Measurements from ENCODE around the gene GZMA. TPM values are rescaled to one million over a fixed set of nuclear protein-coding genes. Genes with fewer than 3 reads are reported as not detected.

Gene GZMA
- total RNA-seq, 2 experiments from 2014 or later = not detected

- TF ChIP-seq, protein P1, sequence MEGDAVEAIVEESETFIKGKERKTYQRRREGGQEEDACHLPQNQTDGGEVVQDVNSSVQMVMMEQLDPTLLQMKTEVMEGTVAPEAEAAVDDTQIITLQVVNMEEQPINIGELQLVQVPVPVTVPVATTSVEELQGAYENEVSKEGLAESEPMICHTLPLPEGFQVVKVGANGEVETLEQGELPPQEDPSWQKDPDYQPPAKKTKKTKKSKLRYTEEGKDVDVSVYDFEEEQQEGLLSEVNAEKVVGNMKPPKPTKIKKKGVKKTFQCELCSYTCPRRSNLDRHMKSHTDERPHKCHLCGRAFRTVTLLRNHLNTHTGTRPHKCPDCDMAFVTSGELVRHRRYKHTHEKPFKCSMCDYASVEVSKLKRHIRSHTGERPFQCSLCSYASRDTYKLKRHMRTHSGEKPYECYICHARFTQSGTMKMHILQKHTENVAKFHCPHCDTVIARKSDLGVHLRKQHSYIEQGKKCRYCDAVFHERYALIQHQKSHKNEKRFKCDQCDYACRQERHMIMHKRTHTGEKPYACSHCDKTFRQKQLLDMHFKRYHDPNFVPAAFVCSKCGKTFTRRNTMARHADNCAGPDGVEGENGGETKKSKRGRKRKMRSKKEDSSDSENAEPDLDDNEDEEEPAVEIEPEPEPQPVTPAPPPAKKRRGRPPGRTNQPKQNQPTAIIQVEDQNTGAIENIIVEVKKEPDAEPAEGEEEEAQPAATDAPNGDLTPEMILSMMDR (conservative IDR thresholded peaks at IDR 0.05; ENCODE audit: low read length) = no peak
- no peak for TF ChIP-seq EZH2phosphoT487 (IDR thresholded peaks at IDR 0.05; ENCODE audit: borderline replicate concordance, low read depth, low read length)
- CTCF ChIA-PET (ENCODE audit: unreplicated experiment) = no interaction called here
- BruUV-seq (replicated peaks) = no TSS peak
Observed at GRCh38 chr5:55123365-55123764, 20.9 kb downstream of the GZMA start.

DNA sequence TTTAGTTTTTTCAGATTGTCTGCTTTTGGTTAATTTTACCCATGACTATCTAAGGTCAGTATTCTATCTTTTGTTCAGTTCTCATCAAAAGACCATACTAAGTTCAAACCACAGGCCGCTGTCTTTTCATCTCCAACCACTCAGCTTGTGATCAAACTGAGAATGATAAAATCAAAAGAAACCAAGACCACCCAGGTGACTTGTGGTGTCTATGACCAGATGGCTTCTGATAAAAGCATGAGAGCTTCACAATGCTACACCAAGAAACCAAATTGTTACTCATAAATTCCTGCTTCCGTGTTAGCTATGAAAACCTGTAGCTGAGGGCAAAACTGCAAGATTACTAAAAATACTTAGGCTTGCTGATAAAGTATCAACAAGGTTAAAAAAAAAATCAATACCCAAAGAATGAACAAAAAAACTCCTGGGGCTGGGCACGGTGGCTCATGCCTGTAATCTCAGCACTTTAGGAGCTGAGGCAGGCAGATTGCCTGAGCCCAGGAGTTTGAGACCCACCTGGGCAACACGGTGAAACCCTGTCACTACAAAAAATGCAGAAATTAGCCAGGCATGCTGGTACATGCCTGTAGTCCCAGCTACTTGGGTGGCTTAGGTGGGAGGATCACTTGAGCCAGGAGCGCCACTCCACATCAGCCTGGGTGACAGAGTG lies 31.7 kb downstream of the GZMA start:
- H3K9me3 ChIP-seq (ENCODE audit: low read length) = no peaks in the 10 kb centered on the region
- no peaks in the 10 kb centered on the region for H3K36me3 ChIP-seq (ENCODE audit: insufficient read depth, low read length)
- CTCF ChIA-PET (ENCODE audit: unreplicated experiment) = no interaction called here
- intact Hi-C loops (cut with micrococcal nuclease; ENCODE audit: unreplicated experiment) = no loop called here
- no peak overlapping the region for H3K4me3 ChIP-seq (ENCODE audit: low read depth, low read length, poor library complexity, severe bottlenecking)
- DNase-seq (ENCODE audit: low spot score) = no peak
- POLR2A ChIA-PET = interaction anchor here (0.6 kb wide), 2 partner anchors 63 to 1501 kb away, joined by 3 to 5 read pairs; no protein-coding TSS in a partner anchor
- H3K4me2 ChIP-seq (ENCODE audit: low read length) = no peak overlapping the region
- H2AFZ ChIP-seq (ENCODE audit: low read length) = no peak overlapping the region
- no peaks in the 10 kb centered on the region for H3K4me1 ChIP-seq (ENCODE audit: insufficient read depth, low read length, poor library complexity, severe bottlenecking)
- no peaks in the 10 kb centered on the region for H3K79me2 ChIP-seq (ENCODE audit: insufficient read depth, low read depth, low read length)
- no peaks in the 10 kb centered on the region for H3K9me2 ChIP-seq (ENCODE audit: insufficient read depth, low read length)
- TF ChIP-seq, protein P1 (conservative IDR thresholded peaks at IDR 0.05; ENCODE audit: low read length) = no peak
- TF ChIP-seq EZH2phosphoT487 (IDR thresholded peaks at IDR 0.05; ENCODE audit: borderline replicate concordance, low read depth, low read length) = no peak
- BruUV-seq (replicated peaks) = no TSS peak
- no peaks in the 10 kb centered on the region for H4K20me1 ChIP-seq (ENCODE audit: insufficient read depth, low read length)
- H3K27ac ChIP-seq (ENCODE audit: low read depth, low read length, poor library complexity, severe bottlenecking) = no peak overlapping the region

More at GRCh38 chr5:55123365-55123764, 20.9 kb downstream of the GZMA start:
- Histone ChIP-seq H3K4me1 (ENCODE audit: insufficient read depth, low read length, poor library complexity, severe bottlenecking) (no peaks in the 10 kb centered on the region), H2AFZ (ENCODE audit: low read length) (no peak overlapping the region), H3K4me2 (ENCODE audit: low read length) (no peak overlapping the region), H3K9me3 (ENCODE audit: low read length) (no peaks in the 10 kb centered on the region), H3K9me2 (ENCODE audit: insufficient read depth, low read length) (no peaks in the 10 kb centered on the region), H3K4me3 (ENCODE audit: low read depth, low read length, poor library complexity, severe bottlenecking) (no peak overlapping the region), H3K36me3 (ENCODE audit: insufficient read depth, low read length) (no peaks in the 10 kb centered on the region), H4K20me1 (ENCODE audit: insufficient read depth, low read length) (no peaks in the 10 kb centered on the region), H3K79me2 (ENCODE audit: insufficient read depth, low read depth, low read length) (no peaks in the 10 kb centered on the region), H3K27ac (ENCODE audit: low read depth, low read length, poor library complexity, severe bottlenecking) (no peak overlapping the region)
- intact Hi-C loops (cut with micrococcal nuclease; ENCODE audit: unreplicated experiment) = no loop called here
- DNase-seq (ENCODE audit: low spot score) = no peak
- POLR2A ChIA-PET = no interaction called here

- H3K4me2 ChIP-seq (ENCODE audit: low read length) = no peak overlapping the region
- no peak overlapping the region for H2AFZ ChIP-seq (ENCODE audit: low read length)
- no peak overlapping the region for H3K4me3 ChIP-seq (ENCODE audit: low read depth, low read length, poor library complexity, severe bottlenecking)
- TF ChIP-seq, protein P1 (conservative IDR thresholded peaks at IDR 0.05; ENCODE audit: low read length) = no peak
- no peak for TF ChIP-seq EZH2phosphoT487 (IDR thresholded peaks at IDR 0.05; ENCODE audit: borderline replicate concordance, low read depth, low read length)
- no peaks in the 10 kb centered on the region for H3K36me3 ChIP-seq (ENCODE audit: insufficient read depth, low read length)
- H3K9me3 ChIP-seq (ENCODE audit: low read length) = no peaks in the 10 kb centered on the region
- POLR2A ChIA-PET = no interaction called here
- BruUV-seq (replicated peaks) = no TSS peak
- CTCF ChIA-PET (ENCODE audit: unreplicated experiment) = no interaction called here
- no peaks in the 10 kb centered on the region for H4K20me1 ChIP-seq (ENCODE audit: insufficient read depth, low read length)
- no peak for DNase-seq (ENCODE audit: low spot score)
- H3K9me2 ChIP-seq (ENCODE audit: insufficient read depth, low read length) = no peaks in the 10 kb centered on the region
- intact Hi-C loops (cut with micrococcal nuclease; ENCODE audit: unreplicated experiment) = no loop called here
- H3K79me2 ChIP-seq (ENCODE audit: insufficient read depth, low read depth, low read length) = no peaks in the 10 kb centered on the region
- no peak overlapping the region for H3K27ac ChIP-seq (ENCODE audit: low read depth, low read length, poor library complexity, severe bottlenecking)
- no peaks in the 10 kb centered on the region for H3K4me1 ChIP-seq (ENCODE audit: insufficient read depth, low read length, poor library complexity, severe bottlenecking)
Observed at GRCh38 chr5:55136521-55136920, 34.1 kb downstream of the GZMA start.

All from OCI-LY7 (cell line).